ENCODE results near the gene THBS4. TPM values are rescaled to one million over a fixed set of nuclear protein-coding genes. Genes with fewer than 3 reads are reported as not detected.
"Not testable (repeated sequence)": the region's sequence is repeated elsewhere in the genome, so short reads cannot be mapped to it uniquely, and the experiment has no call there.

The THBS4 gene
- total RNA-seq, 1 donor from 2014 or later, result 0.29 TPM

- DNase-seq (ENCODE audit: low read depth), result no peak
- TF ChIP-seq CTCF (conservative IDR thresholded peaks at IDR 0.05; ENCODE audit: low read depth, low read length), result no peak
- no peak overlapping the region for H3K4me3 ChIP-seq (ENCODE audit: low read depth, low read length)
Measured at GRCh38 chr5:80097451-80097850, 62.3 kb downstream of the THBS4 start.

- no peak overlapping the region for H3K4me3 ChIP-seq (ENCODE audit: low read depth, low read length)
- TF ChIP-seq CTCF (conservative IDR thresholded peaks at IDR 0.05; ENCODE audit: low read depth, low read length), result no peak
- no peak for DNase-seq (ENCODE audit: low read depth)
Measured at GRCh38 chr5:80101993-80102392, 66.8 kb downstream of the THBS4 start.

- H3K4me3 ChIP-seq (ENCODE audit: low read depth, low read length), result no peak overlapping the region
- DNase-seq (ENCODE audit: low read depth), result no peak
- no peak for TF ChIP-seq CTCF (conservative IDR thresholded peaks at IDR 0.05; ENCODE audit: low read depth, low read length)
Measured at GRCh38 chr5:80103371-80103770, 68.2 kb downstream of the THBS4 start.

GRCh38 chr5:80105698-80106439 lies 70.7 kb downstream of the THBS4 start:
- no peak for DNase-seq (ENCODE audit: low read depth)
- TF ChIP-seq CTCF (conservative IDR thresholded peaks at IDR 0.05; ENCODE audit: low read depth, low read length), result no peak
- H3K4me3 ChIP-seq (ENCODE audit: low read depth, low read length), result no peak overlapping the region

- no peak for TF ChIP-seq CTCF (conservative IDR thresholded peaks at IDR 0.05; ENCODE audit: low read depth, low read length)
- no peak for DNase-seq (ENCODE audit: low read depth)
- no peak overlapping the region for H3K4me3 ChIP-seq (ENCODE audit: low read depth, low read length)
Measured at GRCh38 chr5:80106916-80107315, 71.8 kb downstream of the THBS4 start.

GRCh38 chr5:80109646-80110478 lies 74.7 kb downstream of the THBS4 start:
- DNase-seq (ENCODE audit: low read depth), result no peak
- H3K4me3 ChIP-seq (ENCODE audit: low read depth, low read length), result no peak overlapping the region
- no peak for TF ChIP-seq CTCF (conservative IDR thresholded peaks at IDR 0.05; ENCODE audit: low read depth, low read length)

GRCh38 chr5:80111376-80111990 lies 76.3 kb downstream of the THBS4 start:
- not testable (repeated sequence) for H3K4me3 ChIP-seq (ENCODE audit: low read depth, low read length); DNase-seq (ENCODE audit: low read depth)
